SU-DHL-6 (cell line): Measurements from ENCODE around the gene TDRD1.

Experiments
- H2AFZ ChIP-seq: fragments of 200-600 bp; sonication (generic); 2 replicates; pipeline ENCODE4 v1.6.1; 2014; ENCODE audit warnings: low read depth, mild to moderate bottlenecking, moderate library complexity, mixed read lengths, antibody characterized with exemption, low read length; ENCODE audit not compliant: severe bottlenecking
- H3F3A ChIP-seq: fragments of 200-600 bp; shearing (Covaris generic); 2 replicates; pipeline ENCODE4 v1.6.0; 2016; ENCODE audit warnings: antibody characterized with exemption, mild to moderate bottlenecking; ENCODE audit not compliant: insufficient read depth
- H3K27ac ChIP-seq: fragments of 200-600 bp; sonication (generic); 2 replicates; pipeline ENCODE4 v1.5.1; 2016; ENCODE audit warnings: low read depth, mild to moderate bottlenecking, low read length, moderate library complexity, mixed read lengths
- H3K27me3 ChIP-seq: fragments of 200-600 bp; sonication (generic), shearing (Covaris generic); 2 replicates; pipeline ENCODE4 v1.6.0; 2014; ENCODE audit warnings: mild to moderate bottlenecking, low read length
- H3K36me3 ChIP-seq: fragments of 200-600 bp; sonication (generic); 2 replicates; pipeline ENCODE4 v1.6.1; 2014; ENCODE audit warnings: mild to moderate bottlenecking, low read length, mixed read lengths
- H3K4me2 ChIP-seq: fragments of 300-600, 200-600 bp; shearing (Covaris generic), sonication (generic); 2 replicates; pipeline ENCODE4 v1.6.0; 2014; ENCODE audit warnings: low read length, low read depth, mild to moderate bottlenecking; ENCODE audit not compliant: poor library complexity, severe bottlenecking
- H3K4me3 ChIP-seq: fragments of 200-600 bp; sonication (generic); 2 replicates; pipeline ENCODE4 v1.5.1; 2014; ENCODE audit warnings: antibody characterized with exemption, low read length, mild to moderate bottlenecking, mixed read lengths; ENCODE audit not compliant: insufficient read depth, poor library complexity, severe bottlenecking
- H3K79me2 ChIP-seq: fragments of 200-600 bp; sonication (generic); 2 replicates; pipeline ENCODE4 v1.6.1; 2014; ENCODE audit warnings: mild to moderate bottlenecking, low read length, moderate library complexity; ENCODE audit not compliant: insufficient read depth
- H3K9ac ChIP-seq: fragments of 200-600 bp; sonication (generic); 2 replicates; pipeline ENCODE4 v1.7.0; 2014; ENCODE audit warnings: mild to moderate bottlenecking, low read length
- H3K9me2 ChIP-seq: fragments of 200-600 bp; sonication (generic); replicated peaks from 2 replicates; pipeline ENCODE4 v1.6.1; 2014; ENCODE audit warnings: low read length; ENCODE audit not compliant: insufficient read depth
- H3K9me3 ChIP-seq: fragments of 200-600 bp; sonication (generic); 2 replicates; pipeline ENCODE4 v1.6.1; 2014; ENCODE audit warnings: low read length, mixed read lengths; ENCODE audit not compliant: insufficient read depth
- H4K20me1 ChIP-seq: fragments of 200-600 bp; sonication (generic); 2 replicates; pipeline ENCODE4 v1.6.1; 2014; ENCODE audit warnings: low read depth, mild to moderate bottlenecking, antibody characterized with exemption, low read length, moderate library complexity, mixed read lengths
- EZH2phosphoT487 ChIP-seq: fragments of 200-600 bp; sonication (generic), shearing (Covaris generic); conservative IDR thresholded peaks from 2 replicates; pipeline ENCODE4 v1.6.1; 2018; ENCODE audit warnings: mild to moderate bottlenecking, antibody characterized with exemption, low read length, moderate library complexity, mixed read lengths
- TF ChIP-seq, protein P1 (sequence below): fragments of 200-600 bp; sonication (generic); IDR thresholded peaks from one replicate; pipeline ENCODE4 v1.5.1; 2017; ENCODE audit warnings: antibody characterized with exemption, mild to moderate bottlenecking, low read length, moderate library complexity; ENCODE audit not compliant: insufficient read depth, poor library complexity, severe bottlenecking

Gene TDRD1

DNA sequence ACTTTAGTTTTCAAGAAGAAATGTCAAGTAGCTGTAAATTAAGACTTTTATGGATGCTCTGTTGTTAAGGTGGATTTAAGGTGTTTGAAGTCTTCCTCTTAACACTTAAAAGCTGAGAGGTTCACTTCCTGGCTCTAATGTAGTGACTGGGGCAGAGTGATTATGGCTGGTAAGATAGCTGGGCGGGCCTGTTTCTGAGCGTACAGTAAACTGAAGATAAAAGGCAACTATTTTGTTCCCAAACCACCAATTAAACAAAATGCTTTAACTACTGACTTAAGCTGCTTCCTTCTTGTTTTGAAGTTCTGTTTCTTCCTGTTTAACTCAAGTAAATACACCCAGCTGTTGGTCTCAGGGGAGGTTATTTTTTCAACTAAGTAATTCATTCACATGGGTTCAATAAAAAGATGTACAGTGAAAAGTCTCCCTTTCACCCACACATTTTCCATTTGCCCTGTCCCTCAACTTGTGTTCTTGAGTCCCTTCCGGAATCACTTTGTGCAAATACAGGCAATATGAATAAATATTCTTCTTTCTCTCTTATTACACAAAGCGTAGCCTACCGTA, 79.2 kb downstream of the TDRD1 start:
- Histone ChIP-seq H4K20me1 (no peaks in the 10 kb centered on the region), H3K9ac (no peak overlapping the region)

DNA sequence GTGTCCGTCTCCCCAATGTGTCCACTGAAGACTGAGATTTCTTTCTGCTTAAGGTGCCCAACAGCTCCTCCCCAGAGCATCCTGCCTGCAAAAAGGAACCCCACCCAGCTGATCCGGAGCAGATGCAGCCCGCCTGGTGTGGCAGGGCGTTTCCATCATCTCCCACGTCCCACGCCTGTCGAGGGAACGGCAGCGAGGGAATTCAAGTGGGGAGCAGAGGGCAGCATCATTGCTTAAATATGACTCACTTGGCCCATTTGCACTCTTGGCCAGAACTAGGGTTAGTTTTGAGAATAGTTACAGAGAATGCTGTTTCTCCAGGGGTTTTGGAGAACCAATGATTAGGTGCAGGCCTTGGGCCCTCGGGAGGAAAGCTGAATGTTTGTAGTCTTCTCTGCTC, 80.7 kb downstream of the TDRD1 start:
- TF ChIP-seq, protein P1, sequence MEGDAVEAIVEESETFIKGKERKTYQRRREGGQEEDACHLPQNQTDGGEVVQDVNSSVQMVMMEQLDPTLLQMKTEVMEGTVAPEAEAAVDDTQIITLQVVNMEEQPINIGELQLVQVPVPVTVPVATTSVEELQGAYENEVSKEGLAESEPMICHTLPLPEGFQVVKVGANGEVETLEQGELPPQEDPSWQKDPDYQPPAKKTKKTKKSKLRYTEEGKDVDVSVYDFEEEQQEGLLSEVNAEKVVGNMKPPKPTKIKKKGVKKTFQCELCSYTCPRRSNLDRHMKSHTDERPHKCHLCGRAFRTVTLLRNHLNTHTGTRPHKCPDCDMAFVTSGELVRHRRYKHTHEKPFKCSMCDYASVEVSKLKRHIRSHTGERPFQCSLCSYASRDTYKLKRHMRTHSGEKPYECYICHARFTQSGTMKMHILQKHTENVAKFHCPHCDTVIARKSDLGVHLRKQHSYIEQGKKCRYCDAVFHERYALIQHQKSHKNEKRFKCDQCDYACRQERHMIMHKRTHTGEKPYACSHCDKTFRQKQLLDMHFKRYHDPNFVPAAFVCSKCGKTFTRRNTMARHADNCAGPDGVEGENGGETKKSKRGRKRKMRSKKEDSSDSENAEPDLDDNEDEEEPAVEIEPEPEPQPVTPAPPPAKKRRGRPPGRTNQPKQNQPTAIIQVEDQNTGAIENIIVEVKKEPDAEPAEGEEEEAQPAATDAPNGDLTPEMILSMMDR: no peak
- no peak for TF ChIP-seq EZH2phosphoT487

More for the DNA sequence above, 79.2 kb downstream of the TDRD1 start:
- no peaks in the 10 kb centered on the region for H3K36me3 ChIP-seq
- H3F3A ChIP-seq: no peaks in the 10 kb centered on the region
- TF ChIP-seq, protein P1: no peak
- no peak for TF ChIP-seq EZH2phosphoT487
- no peak overlapping the region for H3K4me2 ChIP-seq
- no peaks in the 10 kb centered on the region for H3K27me3 ChIP-seq
- no peak overlapping the region for H3K27ac ChIP-seq
- H3K79me2 ChIP-seq: no peaks in the 10 kb centered on the region
- no peaks in the 10 kb centered on the region for H3K9me2 ChIP-seq
- no peaks in the 10 kb centered on the region for H3K9me3 ChIP-seq
- H3K4me3 ChIP-seq: no peak overlapping the region
- no peak overlapping the region for H2AFZ ChIP-seq

DNA sequence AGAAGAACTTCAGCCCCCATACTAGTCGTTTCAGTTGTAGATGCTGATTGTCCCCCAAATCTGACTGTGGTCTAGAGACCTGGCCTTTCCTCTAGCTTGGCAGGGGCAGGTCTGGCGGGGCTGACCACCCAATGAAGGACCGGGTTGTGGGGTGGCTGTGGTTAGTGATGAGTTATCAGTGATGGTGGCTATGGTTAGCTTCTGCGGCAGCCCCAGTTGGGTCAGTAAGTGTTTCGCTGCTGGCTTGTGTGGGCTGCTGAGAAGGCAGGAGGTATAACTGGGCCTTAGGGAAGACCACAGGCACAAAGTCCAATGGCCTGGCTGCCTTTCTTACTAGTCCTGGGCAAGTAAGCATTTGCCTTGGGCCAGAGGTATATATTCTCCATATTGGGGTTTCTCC, 81.2 kb downstream of the TDRD1 start:
- no peaks in the 10 kb centered on the region for H3F3A ChIP-seq
- no peak overlapping the region for H3K4me2 ChIP-seq
- no peaks in the 10 kb centered on the region for H3K27me3 ChIP-seq
- no peaks in the 10 kb centered on the region for H3K79me2 ChIP-seq
- H3K9me3 ChIP-seq: no peaks in the 10 kb centered on the region
- no peak overlapping the region for H3K9ac ChIP-seq
- no peaks in the 10 kb centered on the region for H4K20me1 ChIP-seq
- TF ChIP-seq EZH2phosphoT487: no peak
- TF ChIP-seq, protein P1: no peak
- H2AFZ ChIP-seq: no peak overlapping the region
- H3K36me3 ChIP-seq: no peaks in the 10 kb centered on the region
- H3K9me2 ChIP-seq: no peaks in the 10 kb centered on the region
- no peak overlapping the region for H3K27ac ChIP-seq
- H3K4me3 ChIP-seq: no peak overlapping the region

More for the DNA sequence above, 80.7 kb downstream of the TDRD1 start:
- Histone ChIP-seq H4K20me1 (no peaks in the 10 kb centered on the region), H3F3A (no peaks in the 10 kb centered on the region), H3K9me3 (no peaks in the 10 kb centered on the region), H3K79me2 (no peaks in the 10 kb centered on the region), H3K9ac (no peak overlapping the region), H3K4me3 (no peak overlapping the region), H3K9me2 (no peaks in the 10 kb centered on the region), H2AFZ (no peak overlapping the region), H3K27ac (no peak overlapping the region), H3K4me2 (no peak overlapping the region), H3K27me3 (no peaks in the 10 kb centered on the region), H3K36me3 (no peaks in the 10 kb centered on the region)

DNA sequence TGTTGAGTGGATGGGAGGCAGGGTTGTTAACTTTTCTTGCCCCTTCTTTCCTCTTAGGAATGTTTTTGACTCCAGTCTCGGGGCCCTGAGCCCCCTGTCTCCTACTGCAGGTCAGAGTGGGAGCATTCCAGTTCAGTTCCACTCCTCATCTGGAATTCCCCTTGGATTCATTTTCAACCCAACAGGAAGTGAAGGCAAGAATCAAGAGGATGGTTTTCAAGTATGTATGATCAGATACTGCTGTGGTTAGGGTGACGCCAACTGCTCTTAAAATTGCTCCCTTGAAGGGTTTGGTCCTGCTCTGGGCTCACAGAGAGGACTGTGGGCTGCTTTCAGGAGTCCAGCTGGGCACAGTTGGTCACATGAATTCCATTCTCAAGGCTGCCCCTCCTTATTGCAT, 81.9 kb downstream of the TDRD1 start:
- no peaks in the 10 kb centered on the region for H3K9me3 ChIP-seq
- no peaks in the 10 kb centered on the region for H3K79me2 ChIP-seq
- H3K36me3 ChIP-seq: no peaks in the 10 kb centered on the region
- no peak overlapping the region for H3K27ac ChIP-seq
- H2AFZ ChIP-seq: no peak overlapping the region
- H3K27me3 ChIP-seq: no peaks in the 10 kb centered on the region
- no peak overlapping the region for H3K4me3 ChIP-seq
- H3F3A ChIP-seq: no peaks in the 10 kb centered on the region
- TF ChIP-seq EZH2phosphoT487: no peak
- TF ChIP-seq, protein P1: no peak
- H3K9me2 ChIP-seq: no peaks in the 10 kb centered on the region
- H3K9ac ChIP-seq: no peak overlapping the region
- no peaks in the 10 kb centered on the region for H4K20me1 ChIP-seq
- no peak overlapping the region for H3K4me2 ChIP-seq
